Measurements from ENCODE around the gene PAPPA.

- no peak for TF ChIP-seq RCOR1 (IDR thresholded peaks at IDR 0.05; ENCODE audit: low read length)
- no peak for TF ChIP-seq CTCF (IDR thresholded peaks at IDR 0.05)
- TF ChIP-seq RFX5 (IDR thresholded peaks at IDR 0.05; ENCODE audit: low read length) = no peak
- TF ChIP-seq POLR2AphosphoS5 (IDR thresholded peaks at IDR 0.05; ENCODE audit: low read depth, low read length) = no peak
- no peak for TF ChIP-seq EP300 (IDR thresholded peaks at IDR 0.05; ENCODE audit: borderline replicate concordance in 1 of 2, low read depth in 1 of 2, low read length in 1 of 2)
- no peak for TF ChIP-seq EZH2phosphoT487 (IDR thresholded peaks at IDR 0.05; ENCODE audit: borderline replicate concordance, low read depth)
- TF ChIP-seq RAD21 (IDR thresholded peaks at IDR 0.05; ENCODE audit: low read length) = no peak
- no peak for TF ChIP-seq REST (IDR thresholded peaks at IDR 0.05; ENCODE audit: low read depth, low read length)
- TF ChIP-seq GATA2 (CRISPR knock-in tag; IDR thresholded peaks at IDR 0.05) = no peak
Measured at GRCh38 chr9:116115761-116116353, 37.7 kb upstream of the PAPPA start.
